ENCODE results near the gene POLE.

Gene POLE

GRCh38 chr12:132585177-132585576 lies 102.0 kb downstream of the POLE start:
- DNase-seq (ENCODE audit: low read depth) = no peak
- in situ Hi-C loops (cut with HindIII; ENCODE audit: low sequenced_read_pairs) = no loop called here
- TF ChIP-seq, protein P1, sequence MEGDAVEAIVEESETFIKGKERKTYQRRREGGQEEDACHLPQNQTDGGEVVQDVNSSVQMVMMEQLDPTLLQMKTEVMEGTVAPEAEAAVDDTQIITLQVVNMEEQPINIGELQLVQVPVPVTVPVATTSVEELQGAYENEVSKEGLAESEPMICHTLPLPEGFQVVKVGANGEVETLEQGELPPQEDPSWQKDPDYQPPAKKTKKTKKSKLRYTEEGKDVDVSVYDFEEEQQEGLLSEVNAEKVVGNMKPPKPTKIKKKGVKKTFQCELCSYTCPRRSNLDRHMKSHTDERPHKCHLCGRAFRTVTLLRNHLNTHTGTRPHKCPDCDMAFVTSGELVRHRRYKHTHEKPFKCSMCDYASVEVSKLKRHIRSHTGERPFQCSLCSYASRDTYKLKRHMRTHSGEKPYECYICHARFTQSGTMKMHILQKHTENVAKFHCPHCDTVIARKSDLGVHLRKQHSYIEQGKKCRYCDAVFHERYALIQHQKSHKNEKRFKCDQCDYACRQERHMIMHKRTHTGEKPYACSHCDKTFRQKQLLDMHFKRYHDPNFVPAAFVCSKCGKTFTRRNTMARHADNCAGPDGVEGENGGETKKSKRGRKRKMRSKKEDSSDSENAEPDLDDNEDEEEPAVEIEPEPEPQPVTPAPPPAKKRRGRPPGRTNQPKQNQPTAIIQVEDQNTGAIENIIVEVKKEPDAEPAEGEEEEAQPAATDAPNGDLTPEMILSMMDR (IDR thresholded peaks at IDR 0.05; ENCODE audit: low read depth, low read length, missing control alignments) = no peak
- no peak overlapping the region for H3K4me3 ChIP-seq (ENCODE audit: low read depth, low read length)

DNA sequence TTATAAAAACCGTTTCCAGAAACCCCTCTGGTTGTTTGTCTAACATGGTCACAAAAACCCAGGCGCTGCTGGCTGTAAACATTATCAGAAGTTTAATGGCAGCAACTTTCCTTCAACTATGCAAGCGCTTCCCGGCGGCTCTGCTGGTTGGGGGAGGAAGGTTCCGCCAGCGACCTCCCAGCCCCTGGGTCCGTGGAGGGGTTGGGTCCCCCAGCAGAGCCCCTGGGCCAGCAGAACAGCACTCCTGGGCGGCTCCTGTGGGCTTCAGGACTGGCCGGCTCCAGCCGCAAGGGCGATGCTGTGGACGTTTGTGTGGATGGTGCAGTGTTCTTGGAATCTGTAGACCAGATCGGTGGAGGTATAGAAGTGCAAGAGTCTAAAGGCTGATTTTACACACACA lies 102.7 kb downstream of the POLE start:
- TF ChIP-seq, protein P1 (IDR thresholded peaks at IDR 0.05; ENCODE audit: low read depth, low read length, missing control alignments) = no peak
- in situ Hi-C loops (cut with HindIII; ENCODE audit: low sequenced_read_pairs) = no loop called here
- no peak for DNase-seq (ENCODE audit: low read depth)
- no peak overlapping the region for H3K4me3 ChIP-seq (ENCODE audit: low read depth, low read length)

DNA sequence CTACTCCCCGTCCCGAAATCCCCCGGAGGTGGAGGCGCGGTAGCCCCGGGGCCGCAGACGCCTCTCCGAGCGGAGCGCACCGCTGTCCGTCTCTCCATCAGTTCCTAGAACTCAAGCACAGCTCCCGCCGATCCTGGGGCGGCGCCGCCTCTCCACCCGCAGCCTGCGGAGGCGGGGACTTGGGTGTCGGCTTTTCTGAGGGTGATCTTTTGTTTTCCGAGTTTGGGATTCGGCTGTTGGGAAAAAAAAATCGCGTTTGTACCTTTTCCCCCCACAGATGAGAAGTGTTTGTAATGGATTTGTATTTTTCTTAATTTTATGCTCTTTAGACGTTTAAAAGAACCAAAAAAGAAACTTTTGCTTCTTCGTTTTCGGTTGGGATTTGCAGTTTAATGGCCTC lies 103.4 kb downstream of the POLE start:
- in situ Hi-C loops (cut with HindIII; ENCODE audit: low sequenced_read_pairs) = no loop called here
- TF ChIP-seq, protein P1 (IDR thresholded peaks at IDR 0.05; ENCODE audit: low read depth, low read length, missing control alignments) = no peak
- no peak overlapping the region for H3K4me3 ChIP-seq (ENCODE audit: low read depth, low read length)
- DNase-seq (ENCODE audit: low read depth) = no peak

DNA sequence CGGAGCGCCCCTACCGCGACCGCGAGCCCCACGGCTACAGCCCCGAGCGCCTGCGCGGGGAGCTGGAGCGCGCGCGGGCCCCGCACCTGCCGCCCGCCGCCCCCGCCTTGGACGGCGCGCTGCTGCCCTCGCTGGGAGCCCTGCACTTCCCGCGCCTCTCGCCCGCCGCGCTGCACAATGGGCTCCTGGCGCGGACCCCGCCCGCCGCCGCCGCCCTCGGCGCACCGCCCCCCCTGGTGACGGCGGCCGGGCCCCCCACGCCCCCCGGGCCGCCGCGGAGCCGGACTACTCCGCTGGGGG lies 103.8 kb downstream of the POLE start:
- TF ChIP-seq, protein P1 (IDR thresholded peaks at IDR 0.05; ENCODE audit: low read depth, low read length, missing control alignments) = no peak
- in situ Hi-C loops (cut with HindIII; ENCODE audit: low sequenced_read_pairs) = no loop called here
- no peak for DNase-seq (ENCODE audit: low read depth)
- no peak overlapping the region for H3K4me3 ChIP-seq (ENCODE audit: low read depth, low read length)

- TF ChIP-seq, protein P1 (IDR thresholded peaks at IDR 0.05; ENCODE audit: low read depth, low read length, missing control alignments) = no peak
- in situ Hi-C loops (cut with HindIII; ENCODE audit: low sequenced_read_pairs) = no loop called here
- no peak for DNase-seq (ENCODE audit: low read depth)
- H3K4me3 ChIP-seq (ENCODE audit: low read depth, low read length) = no peak overlapping the region
Observed at GRCh38 chr12:132582582-132583410, 104.3 kb downstream of the POLE start.

GRCh38 chr12:132582058-132582420 lies 105.1 kb downstream of the POLE start:
- TF ChIP-seq, protein P1 (IDR thresholded peaks at IDR 0.05; ENCODE audit: low read depth, low read length, missing control alignments) = no peak
- no peak for DNase-seq (ENCODE audit: low read depth)
- in situ Hi-C loops (cut with HindIII; ENCODE audit: low sequenced_read_pairs) = no loop called here
- no peak overlapping the region for H3K4me3 ChIP-seq (ENCODE audit: low read depth, low read length)
